GM10266 (cell line): ENCODE data around the gene TMEM54.

Experiments
- DNase-seq: peaks from one replicate; pipeline ENCODE4 v3.0.0; 2012; ENCODE audit errors: extremely low spot score
- CTCF ChIP-seq: IDR thresholded peaks from 2 replicates; pipeline ENCODE4 v1.5.1; 2012; ENCODE audit warnings: mild to moderate bottlenecking, low read depth; ENCODE audit not compliant: control insufficient read depth, insufficient read depth; ENCODE audit errors: missing control alignments

TMEM54 gene

GRCh38 chr1:32889731-32890278 lies 11.4 kb downstream of the TMEM54 start:
- TF ChIP-seq CTCF: no peak
- no peak for DNase-seq

- no peak for TF ChIP-seq CTCF
Observed at GRCh38 chr1:32888677-32889420, 12.3 kb downstream of the TMEM54 start.

GRCh38 chr1:32888134-32888533 lies 13.1 kb downstream of the TMEM54 start:
- no peak for DNase-seq
- TF ChIP-seq CTCF: no peak

More at GRCh38 chr1:32888677-32889420, 12.3 kb downstream of the TMEM54 start:
- DNase-seq: no peak

- TF ChIP-seq CTCF: no peak
- DNase-seq: no peak
Observed at GRCh38 chr1:32887623-32888022, 13.6 kb downstream of the TMEM54 start.

GRCh38 chr1:32886828-32887414 lies 14.3 kb downstream of the TMEM54 start:
- DNase-seq: no peak
- TF ChIP-seq CTCF: no peak

- DNase-seq: peak; percentile 78
- peak; percentile 59 for TF ChIP-seq CTCF
Observed at GRCh38 chr1:32886004-32886827, 15.0 kb downstream of the TMEM54 start, which contains the start of gene HPCA. TSS of gene HPCA (plus strand) at chr1:32886491. CDS start at chr1:32888899, 2,408 bp downstream.
